ENCODE results near the gene PLA2R1.

Gene PLA2R1

GRCh38 chr2:159925975-159926374 is 136.4 kb downstream of the PLA2R1 start:
- DNase-seq: no peak

- DNase-seq: no peak
Observed at GRCh38 chr2:159922563-159922962, 139.9 kb downstream of the PLA2R1 start.

- no peak for DNase-seq
Observed at GRCh38 chr2:159921752-159922404, 140.5 kb downstream of the PLA2R1 start.

GRCh38 chr2:159916511-159916910 is 145.9 kb downstream of the PLA2R1 start:
- DNase-seq: no peak

- DNase-seq: no peak
Observed at GRCh38 chr2:159913900-159914299, 148.5 kb downstream of the PLA2R1 start.

- no peak for DNase-seq
Observed at GRCh38 chr2:159912580-159912979, 149.8 kb downstream of the PLA2R1 start.

GRCh38 chr2:159910951-159911350 is 151.5 kb downstream of the PLA2R1 start:
- DNase-seq: no peak

GRCh38 chr2:159908623-159909022 is 153.8 kb downstream of the PLA2R1 start:
- no peak for DNase-seq

GRCh38 chr2:159907909-159908308 is 154.5 kb downstream of the PLA2R1 start:
- no peak for DNase-seq

GRCh38 chr2:159905926-159906714 is 156.3 kb downstream of the PLA2R1 start:
- no peak for DNase-seq

- DNase-seq: no peak
Observed at GRCh38 chr2:159904959-159905305, 157.5 kb downstream of the PLA2R1 start.

GRCh38 chr2:159904127-159904958 is 158.1 kb downstream of the PLA2R1 start, which contains the start of gene LY75:
Gene LY75, minus strand, starts transcription at chr2:159904756.
- no peak for DNase-seq

GRCh38 chr2:159903443-159904126 is 158.8 kb downstream of the PLA2R1 start:
- DNase-seq: no peak

GRCh38 chr2:159902722-159903121 is 159.7 kb downstream of the PLA2R1 start:
- no peak for DNase-seq

- DNase-seq: no peak
Observed at GRCh38 chr2:159900343-159900742, 162.1 kb downstream of the PLA2R1 start.

- DNase-seq: no peak
Observed at GRCh38 chr2:159898441-159898840, 164.0 kb downstream of the PLA2R1 start.

- DNase-seq: no peak
Observed at GRCh38 chr2:159897720-159898119, 164.7 kb downstream of the PLA2R1 start.

- no peak for DNase-seq
Observed at GRCh38 chr2:159897081-159897480, 165.3 kb downstream of the PLA2R1 start.

GRCh38 chr2:159895258-159896065 is 167.0 kb downstream of the PLA2R1 start:
- peak; percentile 1 for DNase-seq

GRCh38 chr2:159894145-159894838 is 168.1 kb downstream of the PLA2R1 start:
- DNase-seq: no peak
